ENCODE measurements around the gene REXO1. TPM values are rescaled to one million over a fixed set of nuclear protein-coding genes. Genes with fewer than 3 reads are reported as not detected.

Gene REXO1
- total RNA-seq, 4 donors from 2014 or later: 16.2 to 36.0 (median 26.1) TPM

GRCh38 chr19:1829958-1830357 is 18.3 kb downstream of the REXO1 start:
- TF ChIP-seq POLR2A (IDR thresholded peaks at IDR 0.05; ENCODE audit: low read depth): no peak
- TF ChIP-seq POLR2AphosphoS5 (IDR thresholded peaks at IDR 0.05): no peak
- TF ChIP-seq CTCF (IDR thresholded peaks at IDR 0.05): no peak
- no peak for TF ChIP-seq EP300 (IDR thresholded peaks at IDR 0.05)
- Histone ChIP-seq H3K27me3 (no peaks in the 10 kb centered on the region), H3K9me3 (no peaks in the 10 kb centered on the region), H3K27ac (replicated peaks in 1 of 4) (no peak overlapping the region), H3K4me3 (no peak overlapping the region), H3K4me1 (peaks cover 17 to 38% (median 30%) of the 10 kb centered on the region in 4 donors), H3K36me3 (peaks cover 11 to 59% (median 55%) of the 10 kb centered on the region in 4 donors)
- intact Hi-C loops (cut with DNase I): loop anchor here (10.0 kb wide), 1 partner anchor 155 kb away; no protein-coding TSS in a partner anchor
- 93% methylated on average over 11 of the region's 11 CpGs for WGBS
- no peak for DNase-seq (ENCODE audit: extremely low spot score)

- Histone ChIP-seq H3K27ac (replicated peaks in 1 of 4) (no peak overlapping the region), H3K27me3 (no peaks in the 10 kb centered on the region), H3K4me1 (peaks cover 11 to 27% (median 22%) of the 10 kb centered on the region in 4 donors), H3K4me3 (no peak overlapping the region), H3K9me3 (no peaks in the 10 kb centered on the region), H3K36me3 (peaks cover 13 to 73% (median 69%) of the 10 kb centered on the region in 4 donors)
- 93% methylated on average over 22 of the region's 57 CpGs for WGBS
- no peak for DNase-seq (ENCODE audit: extremely low spot score)
- TF ChIP-seq EP300 (IDR thresholded peaks at IDR 0.05): no peak
- intact Hi-C loops (cut with DNase I): loop anchor here (10.0 kb wide), 1 partner anchor 154 kb away; no protein-coding TSS in a partner anchor
Observed at GRCh38 chr19:1828279-1829238, 19.7 kb downstream of the REXO1 start.

DNA sequence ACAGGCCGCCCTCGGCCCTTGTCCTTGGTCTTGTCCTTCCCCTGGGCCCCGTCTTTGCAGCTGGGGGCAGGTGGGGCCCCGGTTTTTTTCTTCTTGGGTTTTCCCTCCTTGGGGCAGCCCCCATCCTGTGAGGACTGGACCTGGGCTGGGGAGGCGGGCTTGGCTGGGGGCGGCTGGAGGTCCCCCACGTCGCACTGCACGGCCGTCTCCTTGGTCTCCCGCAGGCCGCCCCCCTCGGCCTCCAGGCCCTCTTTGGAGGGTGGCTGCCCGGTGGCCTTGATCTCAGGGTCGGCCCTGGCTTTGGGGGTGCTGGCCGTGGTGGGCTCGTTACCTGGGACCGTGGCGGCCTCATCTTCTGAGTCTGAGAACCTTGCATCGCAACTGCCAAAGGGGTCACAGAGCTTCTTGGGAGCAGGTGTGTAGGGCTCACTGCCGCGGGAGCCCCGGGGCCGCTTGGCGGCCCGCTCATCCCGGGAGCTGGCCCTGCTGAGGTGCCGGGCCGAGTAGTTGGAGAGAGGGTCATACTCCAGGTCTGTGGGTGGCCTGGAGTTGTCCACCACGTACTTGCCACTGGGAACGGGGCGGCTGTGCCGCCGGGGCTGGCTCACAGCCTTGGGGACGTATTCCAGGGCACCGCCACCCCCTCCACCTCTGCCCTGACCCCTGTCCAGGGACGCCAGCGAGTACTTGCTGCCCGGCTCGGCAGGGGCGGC is 20.6 kb downstream of the REXO1 start:
- Histone ChIP-seq H3K4me3 (no peak overlapping the region), H3K27ac (replicated peaks in 1 of 4) (no peak overlapping the region), H3K36me3 (peaks cover 21 to 81% (median 77%) of the 10 kb centered on the region in 4 donors), H3K9me3 (no peaks in the 10 kb centered on the region), H3K4me1 (peaks cover 8 to 21% (median 16%) of the 10 kb centered on the region in 4 donors), H3K27me3 (no peaks in the 10 kb centered on the region)
- no peak for DNase-seq (ENCODE audit: extremely low spot score)
- intact Hi-C loops (cut with DNase I): loop anchor here (10.0 kb wide), 1 partner anchor 153 kb away; no protein-coding TSS in a partner anchor
- WGBS: 92% methylated on average over 17 of the region's 41 CpGs
- TF ChIP-seq CTCF (IDR thresholded peaks at IDR 0.05) (no peak), POLR2A (IDR thresholded peaks at IDR 0.05; ENCODE audit: low read depth) (no peak), EP300 (IDR thresholded peaks at IDR 0.05) (no peak), POLR2AphosphoS5 (IDR thresholded peaks at IDR 0.05) (no peak)

DNA sequence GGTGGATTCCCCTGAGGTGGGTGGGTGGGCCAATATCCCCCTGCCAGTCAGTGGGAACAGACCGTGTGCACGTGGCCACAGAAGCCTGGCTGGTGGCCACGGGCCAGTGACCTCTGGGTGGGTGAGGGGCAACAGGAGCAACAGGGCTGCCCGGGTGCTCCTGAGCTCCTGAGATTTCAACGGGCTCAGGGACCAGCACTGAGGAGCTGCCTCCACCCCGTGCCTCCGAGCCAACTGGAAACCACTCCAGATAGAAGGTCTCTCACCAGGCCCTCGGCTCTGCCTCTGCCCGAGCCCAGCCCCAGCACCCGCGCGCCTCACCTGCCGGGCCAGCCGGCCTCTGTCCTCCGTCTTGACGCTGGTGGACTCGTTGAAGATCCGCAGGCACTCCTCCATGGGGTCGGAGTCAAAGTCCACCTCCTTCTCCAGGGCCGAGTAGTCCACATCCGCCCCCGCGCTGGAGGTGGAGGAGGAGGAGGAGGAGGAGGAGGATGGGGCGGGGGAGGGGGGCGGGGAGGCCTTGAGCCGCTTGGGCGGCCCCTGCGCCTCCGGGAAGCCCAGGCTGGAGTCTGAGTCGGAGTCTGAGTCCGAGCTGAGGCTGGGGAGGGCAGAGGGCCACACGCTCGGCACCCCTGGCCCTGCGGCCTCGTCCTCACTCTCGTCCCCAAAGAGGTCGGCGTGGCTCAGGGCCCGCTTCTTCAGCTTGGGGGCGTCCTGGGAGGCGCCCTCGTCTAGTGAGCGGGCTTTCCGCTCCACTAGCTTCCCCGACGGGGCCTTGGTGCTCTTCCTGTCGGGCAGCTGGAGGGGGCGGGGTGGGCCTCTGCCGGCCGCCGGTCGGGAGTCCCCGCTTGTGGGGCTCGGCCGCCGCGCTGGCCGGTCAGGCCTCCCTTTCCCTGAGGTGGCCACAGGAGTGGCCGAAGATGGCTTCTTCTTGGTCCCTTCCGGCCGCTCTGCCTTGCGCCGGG is 21.4 kb downstream of the REXO1 start:
- WGBS: 63% methylated on average over 60 of the region's 63 CpGs
- no peak for DNase-seq (ENCODE audit: extremely low spot score)
- Histone ChIP-seq H3K27me3 (no peaks in the 10 kb centered on the region), H3K36me3 (peaks cover 29 to 89% (median 84%) of the 10 kb centered on the region in 4 donors), H3K27ac (replicated peaks in 1 of 4) (no peak overlapping the region), H3K4me1 (peaks cover 8 to 21% (median 16%) of the 10 kb centered on the region in 4 donors), H3K4me3 (no peak overlapping the region), H3K9me3 (no peaks in the 10 kb centered on the region)
- TF ChIP-seq CTCF (IDR thresholded peaks at IDR 0.05) (no peak), POLR2A (IDR thresholded peaks at IDR 0.05; ENCODE audit: low read depth) (no peak), EP300 (IDR thresholded peaks at IDR 0.05) (no peak), POLR2AphosphoS5 (IDR thresholded peaks at IDR 0.05) (no peak)
- intact Hi-C loops (cut with DNase I): loop anchor here (10.0 kb wide), 1 partner anchor 152 kb away; no protein-coding TSS in a partner anchor
